Uterus (tissue), 2 donors: ENCODE data around the gene TCF3.

Experiments used
- CTCF ChIP-seq, 4 experiments: fragments of 200-600 bp in 2 of 4; fragments of 450-650 bp in 2 of 4; sonication (generic) in 2 of 4; IDR thresholded peaks; one replicate each; pipeline ENCODE4 v1.5.1; 2016 to 2019; ENCODE audit warnings: antibody characterized with exemption in 4 of 4, mild to moderate bottlenecking in 2 of 4, moderate library complexity in 1 of 4
- POLR2A ChIP-seq, 2 donors: fragments of 450-650 bp; IDR thresholded peaks; one replicate each; pipeline ENCODE4 v1.6.1; 2016; ENCODE audit warnings: antibody characterized with exemption in 2 of 2, mild to moderate bottlenecking in 1 of 2, moderate library complexity in 1 of 2

- no peak for TF ChIP-seq CTCF (IDR thresholded peaks at IDR 0.05)
- TF ChIP-seq POLR2A (IDR thresholded peaks at IDR 0.05) = no peak
Observed at GRCh38 chr19:1678073-1678472, 25.7 kb upstream of the TCF3 start.
